ENCODE data around the gene LAP3.
"Not testable (repeated sequence)": the region's sequence is repeated elsewhere in the genome, so short reads cannot be mapped to it uniquely, and the experiment has no call there.

LAP3 gene

GRCh38 chr4:17576932-17577664 lies at the start of gene LAP3:
Gene LAP3 (plus strand): TSS chr4:17577198. CDS start chr4:17577466, 268 bp downstream.
- peak; percentile 95 to 96 for DNase-seq

GRCh38 chr4:17528551-17529165 lies 48.3 kb upstream of the LAP3 start:
- no peak for DNase-seq

- no peak for DNase-seq
These were observed 45.3 kb upstream of the LAP3 start for GRCh38 chr4:17531538-17532285.

- DNase-seq = no peak
These were observed 42.3 kb upstream of the LAP3 start for GRCh38 chr4:17534705-17535104.

- DNase-seq = no peak
These were observed 41.8 kb upstream of the LAP3 start for GRCh38 chr4:17535242-17535641.

GRCh38 chr4:17535906-17536305 lies 41.1 kb upstream of the LAP3 start:
- DNase-seq = no peak

- not testable (repeated sequence) for DNase-seq
These were observed 39.9 kb upstream of the LAP3 start for GRCh38 chr4:17537060-17537459.

- DNase-seq = peak; percentile 42 to 81
These were observed 32.8 kb upstream of the LAP3 start for GRCh38 chr4:17544205-17544604.

GRCh38 chr4:17544831-17545234 lies 32.2 kb upstream of the LAP3 start:
- peak; percentile 83 to 91 for DNase-seq

GRCh38 chr4:17545374-17546140 lies 31.4 kb upstream of the LAP3 start:
- no peak for DNase-seq

GRCh38 chr4:17546222-17546621 lies 30.8 kb upstream of the LAP3 start:
- DNase-seq = no peak

- DNase-seq = no peak
These were observed 30.3 kb upstream of the LAP3 start for GRCh38 chr4:17546678-17547077.

GRCh38 chr4:17550549-17550948 lies 26.4 kb upstream of the LAP3 start:
- no peak for DNase-seq

GRCh38 chr4:17552427-17552826 lies 24.6 kb upstream of the LAP3 start:
- no peak for DNase-seq

- DNase-seq = no peak
These were observed 22.4 kb upstream of the LAP3 start for GRCh38 chr4:17554568-17554967.

- no peak for DNase-seq
These were observed 20.5 kb upstream of the LAP3 start for GRCh38 chr4:17556498-17556897.

- DNase-seq = no peak
These were observed 19.1 kb upstream of the LAP3 start for GRCh38 chr4:17557880-17558279.

GRCh38 chr4:17558941-17559708 lies 17.9 kb upstream of the LAP3 start:
- DNase-seq = no peak

- DNase-seq = no peak
These were observed 17.3 kb upstream of the LAP3 start for GRCh38 chr4:17559709-17560048.

- DNase-seq = no peak
These were observed 16.8 kb upstream of the LAP3 start for GRCh38 chr4:17560065-17560673.

GRCh38 chr4:17561195-17561909 lies 15.6 kb upstream of the LAP3 start:
- no peak for DNase-seq

Measured in NCI-H2081 (cell line).